Neuronal stem cell (in vitro differentiated cells): ENCODE measurements around the gene ERC1.

Experiments
- DNase-seq: peaks from one replicate; pipeline ENCODE4 v3.0.0-alpha.2; 2013; ENCODE audit warnings: low spot score
- H2AFZ ChIP-seq: one replicate; pipeline ENCODE4 v1.6.1; 2013; ENCODE audit warnings: mild to moderate bottlenecking, low read length, inconsistent platforms
- H2AK5ac ChIP-seq: 2 replicates; pipeline ENCODE4 v1.6.1; 2013; ENCODE audit warnings: low read depth, mild to moderate bottlenecking, inconsistent platforms, low read length, moderate library complexity, mixed read lengths
- H2BK120ac ChIP-seq: 2 replicates; pipeline ENCODE4 v1.6.1; 2013; ENCODE audit warnings: low read depth, mild to moderate bottlenecking, inconsistent platforms, low read length, moderate library complexity, mixed read lengths
- H2BK12ac ChIP-seq: one replicate; pipeline ENCODE4 v1.6.1; 2013; ENCODE audit warnings: low read length, inconsistent platforms
- H2BK15ac ChIP-seq: 2 replicates; pipeline ENCODE4 v1.6.1; 2013; ENCODE audit warnings: mild to moderate bottlenecking, low read length, inconsistent platforms, mixed read lengths
- H2BK5ac ChIP-seq: one replicate; pipeline ENCODE4 v1.6.1; 2013; ENCODE audit warnings: inconsistent platforms, mild to moderate bottlenecking, low read length, moderate library complexity
- H3K14ac ChIP-seq: one replicate; pipeline ENCODE4 v1.6.1; 2013; ENCODE audit warnings: low read length, inconsistent platforms
- H3K18ac ChIP-seq: 2 replicates; pipeline ENCODE4 v1.6.1; 2013; ENCODE audit warnings: low read length, inconsistent platforms
- H3K23ac ChIP-seq: 2 replicates; pipeline ENCODE4 v1.6.1; 2013; ENCODE audit warnings: low read depth, mild to moderate bottlenecking, mixed read lengths, low read length, inconsistent platforms; ENCODE audit not compliant: poor library complexity
- H3K27ac ChIP-seq: replicated peaks from 3 replicates; pipeline ENCODE4 v1.5.1; 2013; ENCODE audit warnings: low read length, inconsistent platforms
- H3K27me3 ChIP-seq, 3 experiments: 2 replicates each; pipeline ENCODE4 v1.6.1; 2013; ENCODE audit warnings: low read length in 3 of 3, mild to moderate bottlenecking in 2 of 3, inconsistent platforms in 1 of 3, low read depth in 1 of 3, mixed read lengths in 1 of 3, moderate library complexity in 1 of 3; ENCODE audit not compliant: control insufficient read depth in 3 of 3, insufficient read depth in 3 of 3
- H3K36me3 ChIP-seq, 2 donors: replicated peaks in 1 of 2; 2 replicates each; pipeline ENCODE4 v1.6.1; 2013; ENCODE audit warnings: low read length in 2 of 2; ENCODE audit not compliant: control insufficient read depth in 2 of 2, insufficient read depth in 2 of 2
- H3K4ac ChIP-seq: 2 replicates; pipeline ENCODE4 v1.6.1; 2013; ENCODE audit warnings: inconsistent platforms, mild to moderate bottlenecking, low read length, moderate library complexity
- H3K4me1 ChIP-seq, 2 donors: 1 replicate in 1 of 2; 2 replicates in 1 of 2; pipeline ENCODE4 v1.6.1; 2013; ENCODE audit warnings: low read length in 2 of 2, low read depth in 1 of 2; ENCODE audit not compliant: control insufficient read depth in 2 of 2, insufficient read depth in 1 of 2
- H3K4me2 ChIP-seq: one replicate; pipeline ENCODE4 v1.6.1; 2013; ENCODE audit warnings: mild to moderate bottlenecking, low read length, inconsistent platforms; ENCODE audit not compliant: insufficient read depth, poor library complexity, severe bottlenecking
- H3K4me3 ChIP-seq, 2 donors: 2 replicates each; pipeline ENCODE4 v1.5.1; 2013; ENCODE audit warnings: low read length in 2 of 2, mild to moderate bottlenecking in 2 of 2, inconsistent platforms in 1 of 2, moderate library complexity in 1 of 2
- H3K79me1 ChIP-seq: one replicate; pipeline ENCODE4 v1.6.1; 2013; ENCODE audit warnings: low read depth, mild to moderate bottlenecking, inconsistent platforms, low read length, moderate library complexity
- H3K9ac ChIP-seq: one replicate; pipeline ENCODE4 v1.6.1; 2013; ENCODE audit warnings: mild to moderate bottlenecking, low read depth, low read length, inconsistent platforms; ENCODE audit not compliant: poor library complexity
- H3K9me3 ChIP-seq, 2 donors: replicated peaks in 1 of 2; 2 replicates each; pipeline versions ENCODE3 to v1.6.1; 2013; ENCODE audit warnings: low read length in 2 of 2, mild to moderate bottlenecking in 2 of 2, inconsistent platforms in 1 of 2, low read depth in 1 of 2, mixed read lengths in 1 of 2, moderate library complexity in 1 of 2; ENCODE audit not compliant: control insufficient read depth in 2 of 2, insufficient read depth in 1 of 2
- H4K8ac ChIP-seq: one replicate; pipeline ENCODE4 v1.6.1; 2013; ENCODE audit warnings: low read depth, mild to moderate bottlenecking, inconsistent platforms, low read length, moderate library complexity
- H4K91ac ChIP-seq: one replicate; pipeline ENCODE4 v1.6.1; 2013; ENCODE audit warnings: low read length, low read depth, mild to moderate bottlenecking, inconsistent platforms; ENCODE audit not compliant: poor library complexity
- WGBS, 2 donors: extraction: QIAGEN DNeasy Blood & Tissue Kit; methylation state at CpG; one replicate each; pipeline ENCODE4 v1.1.7; 2013; ENCODE audit warnings: missing lambda C conversion rate in 2 of 2, mixed read lengths in 1 of 2; ENCODE audit not compliant: insufficient read length in 2 of 2, insufficient replicate concordance in 1 of 2; ENCODE audit errors: extremely low coverage in 2 of 2; 5-methylcytosine and 5-hydroxymethylcytosine counted together

Gene ERC1

DNA sequence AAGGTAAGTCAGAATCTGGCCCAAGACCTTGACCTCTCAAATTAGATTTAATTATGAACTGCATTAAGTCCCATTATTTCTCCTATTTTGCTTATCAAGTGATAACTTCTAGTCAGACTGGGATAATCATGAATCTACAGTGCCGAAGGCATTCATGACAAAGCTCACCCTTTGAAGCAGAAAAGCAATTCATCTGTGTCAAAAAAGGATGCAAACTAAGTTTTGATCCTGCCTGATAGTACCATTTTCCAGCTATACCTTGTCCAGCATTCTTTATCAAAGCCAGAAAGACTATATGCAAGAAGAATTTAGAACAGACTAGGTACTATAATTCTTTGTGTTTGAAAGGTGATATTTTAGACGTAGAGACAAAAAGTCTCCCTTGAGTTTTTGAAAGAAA is 335.2 kb downstream of the ERC1 start:
- H2BK120ac ChIP-seq = no peak overlapping the region
- no peak overlapping the region for H2BK15ac ChIP-seq
- H3K4me2 ChIP-seq = no peak overlapping the region
- H3K18ac ChIP-seq = no peak overlapping the region
- no peaks in the 10 kb centered on the region for H3K27me3 ChIP-seq
- H3K36me3 ChIP-seq = no peaks in the 10 kb centered on the region
- H3K14ac ChIP-seq = no peak overlapping the region
- no CpG with 5 or more reads among the region's 2 CpGs for WGBS, 2 donors
- no peak overlapping the region for H4K91ac ChIP-seq
- no peak for DNase-seq
- H3K9ac ChIP-seq = no peak overlapping the region
- H3K23ac ChIP-seq = no peak overlapping the region
- no peak overlapping the region for H2AFZ ChIP-seq
- H3K79me1 ChIP-seq = no peaks in the 10 kb centered on the region
- no peak overlapping the region for H2BK12ac ChIP-seq
- H3K27ac ChIP-seq = no peak overlapping the region
- no peak overlapping the region for H3K4me3 ChIP-seq
- no peaks in the 10 kb centered on the region for H3K9me3 ChIP-seq
- H2AK5ac ChIP-seq = no peak overlapping the region
- H3K4ac ChIP-seq = no peak overlapping the region
- H4K8ac ChIP-seq = no peak overlapping the region
- H3K4me1 ChIP-seq = no peaks in the 10 kb centered on the region
- no peak overlapping the region for H2BK5ac ChIP-seq

DNA sequence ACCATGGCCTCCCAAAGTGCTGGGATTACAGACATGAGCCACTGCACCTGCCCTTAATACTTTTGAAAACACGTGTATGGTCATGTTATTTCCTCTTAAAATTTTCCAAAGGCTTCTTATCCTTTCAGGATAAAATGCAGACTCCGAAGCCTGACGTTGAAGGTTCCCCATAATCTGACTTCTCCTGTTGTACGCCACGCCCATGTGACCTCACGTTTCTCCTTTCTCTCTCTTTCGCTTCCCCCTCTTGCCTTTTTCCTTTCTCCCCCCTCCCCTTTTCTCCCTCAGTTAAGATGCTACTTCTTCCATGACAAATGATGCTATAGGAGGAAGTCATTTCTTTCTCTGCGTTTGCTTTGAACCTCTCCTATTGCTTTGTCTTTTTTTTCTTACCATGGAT is 337.4 kb downstream of the ERC1 start:
- Histone ChIP-seq H2BK15ac (no peak overlapping the region), H3K79me1 (no peaks in the 10 kb centered on the region), H4K91ac (no peak overlapping the region), H2AK5ac (no peak overlapping the region), H4K8ac (no peak overlapping the region), H3K23ac (no peak overlapping the region), H2BK5ac (no peak overlapping the region), H3K4ac (no peak overlapping the region), H3K18ac (no peak overlapping the region), H3K9ac (no peak overlapping the region), H2BK120ac (no peak overlapping the region), H2BK12ac (no peak overlapping the region), H3K4me3 (no peak overlapping the region), H3K9me3 (no peaks in the 10 kb centered on the region), H3K36me3 (no peaks in the 10 kb centered on the region), H3K4me1 (no peaks in the 10 kb centered on the region), H3K4me2 (no peak overlapping the region), H3K14ac (no peak overlapping the region), H2AFZ (no peak overlapping the region), H3K27ac (no peak overlapping the region), H3K27me3 (no peaks in the 10 kb centered on the region)
- WGBS, 2 donors = no CpG with 5 or more reads among the region's 8 CpGs
- DNase-seq = no peak

- no peak for DNase-seq
- no peak overlapping the region for H2BK5ac ChIP-seq
- H3K4me2 ChIP-seq = no peak overlapping the region
- no peak overlapping the region for H3K18ac ChIP-seq
- H2AK5ac ChIP-seq = no peak overlapping the region
- no peaks in the 10 kb centered on the region for H3K36me3 ChIP-seq
- no peaks in the 10 kb centered on the region for H3K79me1 ChIP-seq
- H2BK120ac ChIP-seq = no peak overlapping the region
- H3K14ac ChIP-seq = no peak overlapping the region
- no peak overlapping the region for H3K4ac ChIP-seq
- no peak overlapping the region for H4K91ac ChIP-seq
- H3K27ac ChIP-seq = no peak overlapping the region
- no peak overlapping the region for H4K8ac ChIP-seq
- no peak overlapping the region for H3K23ac ChIP-seq
- no peaks in the 10 kb centered on the region for H3K4me1 ChIP-seq
- no peak overlapping the region for H3K4me3 ChIP-seq
- H3K9ac ChIP-seq = no peak overlapping the region
- no peaks in the 10 kb centered on the region for H3K9me3 ChIP-seq
- H2BK12ac ChIP-seq = no peak overlapping the region
- H2AFZ ChIP-seq = no peak overlapping the region
- H3K27me3 ChIP-seq = no peaks in the 10 kb centered on the region
- no CpG with 5 or more reads among the region's 2 CpGs for WGBS, 2 donors
- no peak overlapping the region for H2BK15ac ChIP-seq
Observed at GRCh38 chr12:1329784-1330476, 338.9 kb downstream of the ERC1 start.

DNA sequence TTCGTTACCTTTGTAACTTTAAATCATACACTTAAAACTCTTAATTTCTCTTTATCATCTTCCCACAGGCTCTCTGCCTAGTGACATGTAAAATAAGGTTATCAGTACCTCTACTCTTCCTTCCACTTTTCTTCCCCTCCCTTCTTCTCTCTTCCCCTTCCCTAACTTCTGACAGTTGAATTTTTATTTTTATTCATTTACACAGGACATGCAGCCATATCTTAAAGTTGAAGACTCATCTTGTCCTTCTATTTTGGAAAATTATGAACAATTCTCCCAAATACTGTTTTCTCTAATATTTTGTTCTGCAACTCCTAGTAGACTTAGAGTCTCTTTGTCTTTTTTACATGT is 339.4 kb downstream of the ERC1 start:
- no peak for DNase-seq
- Histone ChIP-seq H2BK12ac (no peak overlapping the region), H2BK5ac (no peak overlapping the region), H4K91ac (no peak overlapping the region), H3K23ac (no peak overlapping the region), H3K36me3 (no peaks in the 10 kb centered on the region), H3K14ac (no peak overlapping the region), H2BK15ac (no peak overlapping the region), H4K8ac (no peak overlapping the region), H3K4me1 (no peaks in the 10 kb centered on the region), H2BK120ac (no peak overlapping the region), H3K9ac (no peak overlapping the region), H3K4me2 (no peak overlapping the region), H3K27me3 (no peaks in the 10 kb centered on the region), H3K4ac (no peak overlapping the region), H3K27ac (no peak overlapping the region), H2AK5ac (no peak overlapping the region), H3K18ac (no peak overlapping the region), H3K79me1 (no peaks in the 10 kb centered on the region), H3K9me3 (no peaks in the 10 kb centered on the region), H2AFZ (no peak overlapping the region), H3K4me3 (no peak overlapping the region)
- WGBS, 2 donors = no CpG with 5 or more reads among the region's 1 CpG
